GM23248 (cell line): ENCODE data around the gene EGLN1.

Experiments used
- EZH2 ChIP-seq: fragments of 200-600 bp; sonication (generic); IDR thresholded peaks from 2 replicates; pipeline ENCODE4 v1.6.1; 2018; ENCODE audit warnings: antibody characterized with exemption, mild to moderate bottlenecking; ENCODE audit not compliant: insufficient read depth, poor library complexity, severe bottlenecking
- EZH2phosphoT487 ChIP-seq: fragments of 200-600 bp; sonication (generic); IDR thresholded peaks from 2 replicates; pipeline ENCODE4 v1.6.1; 2018; ENCODE audit warnings: antibody characterized with exemption, moderate library complexity, mild to moderate bottlenecking, low read depth; ENCODE audit not compliant: insufficient read depth

GRCh38 chr1:231381729-231382128 lies 40.4 kb downstream of the EGLN1 start:
- TF ChIP-seq EZH2 (no peak), EZH2phosphoT487 (no peak)
